ENCODE data around the gene ODC1.
"Not testable (repeated sequence)": the region's sequence is repeated elsewhere in the genome, so short reads cannot be mapped to it uniquely, and the experiment has no call there.

Gene ODC1

DNA sequence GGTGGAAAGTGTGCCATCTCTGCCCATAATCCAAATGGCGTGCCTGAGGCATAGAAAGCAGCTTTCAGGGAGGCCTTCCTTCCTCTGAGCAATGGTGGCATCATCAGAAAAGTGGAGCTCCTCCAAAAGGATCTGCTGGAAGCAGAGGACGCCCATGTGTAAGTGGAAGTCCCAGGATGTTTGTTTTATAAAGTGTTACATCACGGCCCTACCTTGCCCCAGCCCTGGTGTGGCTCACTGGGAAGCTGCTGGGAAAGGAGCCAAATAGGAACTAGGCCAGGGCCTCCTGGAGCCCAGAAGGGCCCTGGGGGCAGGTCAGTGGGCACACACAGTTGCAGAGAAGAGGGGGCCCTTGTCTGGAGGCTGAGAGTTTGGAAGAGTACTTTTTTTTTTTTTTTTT is 4.2 kb upstream of the ODC1 start:
- no peak for DNase-seq

- no peak for DNase-seq
Measured at GRCh38 chr2:10451819-10452218, 3.7 kb upstream of the ODC1 start.

DNA sequence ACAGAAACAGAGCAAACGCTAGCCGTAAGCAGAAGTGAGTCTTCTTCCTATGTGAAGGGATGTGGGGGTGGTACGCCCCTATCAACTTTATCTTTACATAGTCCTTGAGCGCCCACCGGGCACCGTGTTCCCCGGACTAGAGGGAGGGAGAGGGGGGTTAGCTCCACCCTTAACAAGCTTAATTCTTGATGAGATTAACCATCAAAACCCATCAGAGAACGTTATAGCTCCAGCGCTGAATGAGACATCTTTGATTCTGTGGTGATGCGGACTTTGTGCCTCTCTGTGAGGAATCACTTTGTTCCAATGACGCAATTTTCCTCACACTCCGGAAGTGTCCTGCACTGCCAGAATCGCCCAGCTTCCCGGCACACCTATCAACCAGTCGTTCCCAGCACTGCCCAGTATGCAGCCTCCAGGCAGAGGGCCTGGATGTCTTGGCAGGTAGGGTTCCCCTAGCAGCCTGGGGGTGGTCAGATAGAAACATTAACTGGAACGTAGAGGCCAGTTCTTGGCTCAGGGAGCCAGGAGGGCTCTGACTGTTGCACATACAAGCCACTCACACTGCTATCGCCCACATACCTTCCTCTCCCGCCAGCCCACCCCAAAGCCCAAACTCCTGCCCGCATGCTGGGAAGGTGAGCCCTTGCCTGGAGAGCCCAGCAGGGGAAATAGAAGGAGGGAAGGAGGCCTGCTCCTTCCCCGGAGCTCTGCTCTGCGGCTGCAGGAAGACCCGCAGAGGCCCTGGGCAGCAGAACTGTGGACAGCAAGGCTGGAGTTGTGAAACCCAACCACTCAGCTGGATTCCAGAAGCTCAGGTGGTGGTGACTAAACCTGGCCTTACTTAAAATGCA is 1.9 kb upstream of the ODC1 start:
- no peak for DNase-seq

- no peak for DNase-seq
Measured at GRCh38 chr2:10449486-10449831, 1.3 kb upstream of the ODC1 start.

GRCh38 chr2:10448576-10449485 is 704 bp upstream of the ODC1 start:
- peak; percentile 92 for DNase-seq

- no peak for DNase-seq
Measured at GRCh38 chr2:10447300-10447894, 730 bp downstream of the ODC1 start.

- no peak for DNase-seq
Measured at GRCh38 chr2:10446631-10447030, 1.5 kb downstream of the ODC1 start.

DNA sequence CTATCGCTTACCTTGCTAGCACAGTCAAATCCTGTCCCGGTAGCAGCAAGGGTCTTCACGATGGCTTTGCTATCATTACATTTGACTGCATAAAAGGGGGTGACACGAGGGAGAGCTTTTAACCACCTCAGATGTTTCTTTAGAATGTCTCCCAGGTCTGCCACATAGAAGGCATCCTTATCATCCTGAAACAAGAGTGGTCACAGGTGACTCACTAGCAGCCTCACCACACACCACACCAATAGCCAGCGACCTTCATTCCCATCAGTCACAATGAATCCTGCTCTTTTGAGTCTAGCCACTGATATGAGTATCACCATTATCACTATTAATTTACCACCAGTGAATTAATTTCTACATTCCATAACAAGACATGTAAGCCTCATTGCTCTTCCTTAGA is 3.7 kb downstream of the ODC1 start:
- no peak for DNase-seq

- not testable (repeated sequence) for DNase-seq
Measured at GRCh38 chr2:10442469-10443126, 5.5 kb downstream of the ODC1 start.

DNA sequence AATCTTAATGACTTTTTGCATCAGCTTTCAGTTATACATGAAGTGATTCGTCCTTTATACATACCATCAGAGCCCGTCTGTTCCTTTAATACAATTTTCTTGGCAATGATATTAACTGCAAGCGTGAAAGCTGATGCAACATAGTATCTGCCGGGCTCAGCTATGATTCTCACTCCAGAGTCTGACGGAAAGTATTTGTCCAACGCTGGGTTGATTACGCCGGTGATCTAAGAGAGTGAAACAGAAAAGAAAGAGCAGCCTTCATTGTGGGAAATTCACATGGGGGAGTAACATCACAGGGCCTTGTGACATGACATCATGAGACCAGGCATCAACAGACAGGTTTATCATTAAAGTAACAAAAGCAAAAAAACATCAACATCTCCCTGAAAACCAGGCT is 6.2 kb downstream of the ODC1 start:
- no peak for DNase-seq

DNA sequence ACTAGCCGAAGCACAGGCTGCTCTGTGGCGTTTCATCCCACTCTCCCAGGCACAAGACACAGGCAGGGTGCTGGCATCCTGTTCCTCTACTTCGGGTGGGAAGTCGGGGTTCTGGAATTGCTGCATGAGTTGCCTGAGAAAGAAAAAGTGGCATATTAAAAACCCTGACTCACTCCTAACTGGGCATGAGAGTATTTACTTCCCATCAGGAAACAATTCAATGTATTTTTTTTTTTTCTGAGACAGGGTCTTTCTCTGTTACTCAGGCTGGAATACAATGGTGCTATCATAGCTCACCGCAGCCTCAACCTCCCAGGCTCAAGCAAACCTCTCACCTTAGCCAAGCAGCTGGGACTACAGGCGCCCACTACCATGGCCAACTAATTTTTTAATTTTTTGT is 7.4 kb downstream of the ODC1 start:
- no peak for DNase-seq

GRCh38 chr2:10439971-10440370 is 8.2 kb downstream of the ODC1 start:
- DNase-seq: no peak

DNA sequence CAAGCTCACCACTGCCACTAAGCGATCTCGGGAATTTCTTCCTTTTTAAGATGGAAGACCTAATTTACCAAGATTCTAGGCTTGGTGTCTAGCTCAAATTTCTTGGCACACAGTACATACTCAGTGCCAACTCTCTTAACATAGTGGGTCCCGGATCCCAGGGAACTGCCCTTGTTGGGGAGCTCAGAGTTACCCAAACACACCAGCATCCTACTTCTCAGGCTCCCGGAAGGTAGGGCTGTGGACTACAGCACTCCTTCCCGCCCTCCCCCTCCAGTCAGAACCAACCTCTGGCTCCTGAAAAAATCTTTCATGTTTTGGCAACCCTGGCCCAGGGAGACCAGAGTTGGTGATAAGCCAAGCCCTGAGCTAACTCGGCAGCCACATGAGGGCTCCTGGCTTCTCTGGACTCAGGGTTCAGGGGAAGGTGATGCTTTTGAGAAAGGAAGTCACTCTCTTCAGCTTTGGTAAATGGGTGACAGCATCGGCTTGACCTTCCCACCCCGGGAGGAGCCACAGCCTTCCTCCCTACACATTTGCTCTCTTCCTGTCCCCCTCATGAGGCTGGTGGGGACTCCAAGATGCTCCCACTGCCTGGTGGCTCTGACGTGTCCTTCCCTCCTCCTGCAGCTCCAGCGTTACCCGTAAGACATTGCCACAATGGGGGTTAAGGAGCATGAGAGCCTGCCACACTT is 8.8 kb downstream of the ODC1 start:
- no peak for DNase-seq

DNA sequence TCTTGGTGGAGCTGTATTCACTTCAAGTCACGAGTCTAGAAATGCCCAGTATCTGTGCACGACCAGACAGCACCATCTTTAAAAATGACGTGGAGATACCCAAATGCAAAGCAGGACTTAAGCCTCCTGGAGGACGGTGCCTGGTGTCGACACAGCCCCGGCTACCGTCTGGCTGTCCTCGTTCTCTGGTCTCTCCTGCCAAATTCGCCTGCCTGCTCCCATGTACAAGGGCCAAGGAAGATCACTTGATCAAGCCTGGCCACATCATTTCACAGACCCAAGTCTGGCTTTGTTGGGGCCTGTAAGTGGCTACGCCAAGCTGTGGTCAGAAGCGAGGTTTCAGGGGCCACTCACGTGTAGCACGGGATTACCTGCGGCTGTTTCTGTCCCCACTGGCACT is 9.4 kb downstream of the ODC1 start:
- no peak for DNase-seq

DNA sequence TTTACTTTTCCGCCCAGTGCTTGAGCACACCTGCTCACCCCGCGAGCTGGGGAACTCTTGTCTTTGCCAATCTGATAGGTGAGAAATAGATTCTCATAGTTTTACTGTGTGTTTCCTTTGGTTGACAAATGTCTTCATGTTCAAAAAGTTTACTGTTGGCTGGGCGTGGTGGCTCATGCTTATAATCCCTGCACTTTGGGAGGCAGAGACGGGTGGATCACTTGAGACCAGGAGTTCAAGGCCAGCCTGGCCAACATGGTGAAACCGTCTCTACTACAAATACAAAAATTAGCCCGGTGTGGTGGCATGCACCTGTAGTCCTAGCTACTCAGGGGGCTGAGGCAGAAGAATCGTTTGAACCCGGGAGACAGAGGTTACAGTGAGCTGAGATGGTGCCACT is 10.3 kb downstream of the ODC1 start:
- no peak for DNase-seq

- no peak for DNase-seq
Measured at GRCh38 chr2:10436583-10437110, 11.5 kb downstream of the ODC1 start.

- no peak for DNase-seq
Measured at GRCh38 chr2:10435820-10436204, 12.3 kb downstream of the ODC1 start.

DNA sequence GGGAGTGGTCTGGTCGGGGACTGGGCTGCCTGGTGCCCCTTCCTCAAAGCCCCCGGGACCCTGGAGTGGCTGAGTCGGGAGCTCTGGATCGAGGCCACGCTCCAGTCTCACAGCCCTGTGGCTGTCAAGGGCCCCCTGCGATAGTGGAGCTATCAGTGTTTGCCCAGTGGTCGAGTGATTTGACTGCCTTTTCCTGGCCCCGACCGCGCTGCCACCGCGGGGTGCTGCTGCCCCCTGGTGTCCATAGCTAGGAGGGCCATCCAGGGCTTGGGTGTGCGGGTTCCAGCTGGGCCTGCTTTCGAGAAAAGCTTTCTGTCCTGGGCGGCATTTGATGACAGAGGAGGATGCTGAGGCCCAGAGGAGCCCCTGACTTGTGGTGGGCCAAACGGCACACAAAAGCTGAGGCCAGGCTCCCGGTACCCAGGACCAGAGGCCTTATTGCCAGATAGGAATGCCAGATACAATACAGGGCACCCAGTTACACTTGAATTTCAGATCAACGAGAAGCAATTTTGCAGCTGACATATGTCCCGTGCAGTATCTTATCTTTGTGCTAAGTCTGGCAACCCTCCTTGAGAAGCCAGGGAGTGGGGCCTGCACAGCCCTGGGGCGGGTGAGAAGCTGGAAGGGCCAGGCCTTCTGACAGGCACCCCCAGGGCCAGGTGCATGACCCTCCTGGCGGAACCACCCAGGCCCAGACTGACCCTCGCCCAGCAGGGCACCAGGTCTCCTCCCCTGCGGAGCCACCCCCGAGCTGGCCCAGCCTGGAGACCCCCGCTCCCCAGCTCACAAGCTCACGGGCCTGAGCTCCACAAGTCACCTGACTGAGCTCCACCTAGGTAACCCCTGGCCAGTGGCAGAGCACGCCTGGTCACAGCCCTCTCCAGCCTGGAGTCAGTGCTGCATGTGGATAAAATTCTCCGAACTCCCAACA is 13.0 kb downstream of the ODC1 start:
- peak; percentile 66 for DNase-seq

GRCh38 chr2:10433947-10434885 is 13.9 kb downstream of the ODC1 start:
- DNase-seq: no peak

All from activated gamma-delta T cell treated with Interleukin-2 at 50 U/mL for 16 hours (primary cell).